K562 (cell line): ENCODE measurements around the gene SLC26A1. TPM values are rescaled to one million over a fixed set of nuclear protein-coding genes. Genes with fewer than 3 reads are reported as not detected.

Source experiments
- ATAC-seq: fragments of 200-7000 bp; cut with Tn5 transposase; 3 replicates; pipeline ENCODE4 v1.9.1; 2020; ENCODE audit warnings: moderate library complexity
- BruUV-seq: library from RNA; stranded (reverse); fragments of 400-500 nt; replicated peaks from 2 replicates; lab custom pipeline; 2021; lab: Mats Ljungman, UMichigan
- CTCF ChIA-PET: fragments of 300-600 bp; formaldehyde crosslinking; extraction: SDS; loops from one replicate; lab custom pipeline; 2021; ENCODE audit warnings: low intra/inter-chr PET ratio; lab: Yijun Ruan, JAX
- POLR2A ChIA-PET: fragments of 300-600, 350-650 bp; sonication (Branson Sonifier 250); formaldehyde crosslinking; extraction: SDS; loops from one replicate; lab custom pipeline; 2021; ENCODE audit warnings: antibody characterized with exemption, inconsistent platforms; lab: Yijun Ruan, JAX
- DNase-seq, 4 experiments: peaks; one replicate each; pipeline versions ENCODE4 v3.0.0 to v3.0.0-alpha.2; 2011 to 2018; ENCODE audit warnings: low spot score in 3 of 4, mixed read lengths in 3 of 4; ENCODE audit errors: extremely low read depth in 1 of 4
- FAIRE-seq: peaks from 2 replicates; lab custom pipeline; 2011; peaks lifted over from hg19 to GRCh38; lab: Jason Lieb, UNC
- H2AFZ ChIP-seq: 2 replicates; pipeline ENCODE4 v1.6.0; 2011; ENCODE audit warnings: low read depth, low read length, control low read depth, inconsistent platforms
- H3K27ac ChIP-seq: fragments of 200-600 bp; 3 replicates; pipeline ENCODE4 v1.8.0; 2011; ENCODE audit warnings: low read depth, mild to moderate bottlenecking, control low read depth, inconsistent platforms, low read length, moderate library complexity, mixed read lengths; ENCODE audit errors: extremely low read depth
- H3K27me3 ChIP-seq, 2 experiments: fragments of 300-600 bp in 1 of 2; 2 replicates in 1 of 2; 3 replicates in 1 of 2; pipeline versions ENCODE4 v1.6.0 to v1.8.0; 2011; ENCODE audit warnings: inconsistent platforms in 2 of 2, low read length in 2 of 2, mild to moderate bottlenecking in 1 of 2, mixed read lengths in 1 of 2, moderate library complexity in 1 of 2; ENCODE audit not compliant: control insufficient read depth in 2 of 2, insufficient read depth in 2 of 2
- H3K36me3 ChIP-seq: fragments of 300-600 bp; 3 replicates; pipeline ENCODE4 v1.8.0; 2011; ENCODE audit warnings: mild to moderate bottlenecking, low read length, inconsistent platforms; ENCODE audit not compliant: control insufficient read depth, insufficient read depth
- H3K4me1 ChIP-seq, 2 experiments: fragments of 200-600 bp in 1 of 2; replicated peaks in 1 of 2; 2 replicates in 1 of 2; 3 replicates in 1 of 2; pipeline versions ENCODE4 v1.5.1 to v1.8.0; 2011; ENCODE audit warnings: inconsistent platforms in 2 of 2, low read length in 2 of 2, mild to moderate bottlenecking in 1 of 2, mixed read lengths in 1 of 2, moderate library complexity in 1 of 2; ENCODE audit not compliant: control insufficient read depth in 2 of 2, insufficient read depth in 2 of 2
- H3K4me2 ChIP-seq: 2 replicates; pipeline ENCODE4 v1.6.1; 2011; ENCODE audit warnings: low read length, control low read depth, inconsistent platforms, mixed read lengths; ENCODE audit not compliant: insufficient read depth
- H3K4me3 ChIP-seq: fragments of 200-600 bp; sonication (generic), shearing (Covaris generic); 2 replicates; pipeline ENCODE4 v1.5.1; 2016; ENCODE audit warnings: control low read depth, inconsistent platforms
- H3K79me2 ChIP-seq: fragments of 200-600 bp; 3 replicates; pipeline ENCODE4 v1.8.0; 2011; ENCODE audit warnings: low read length, inconsistent platforms; ENCODE audit not compliant: control insufficient read depth, insufficient read depth
- H3K9ac ChIP-seq, 2 experiments: 2 replicates each; pipeline versions ENCODE4 v1.6.0 to v1.6.1; 2011; ENCODE audit warnings: low read depth in 2 of 2, low read length in 2 of 2, control low read depth in 1 of 2, inconsistent platforms in 1 of 2, mild to moderate bottlenecking in 1 of 2, mixed read lengths in 1 of 2; ENCODE audit not compliant: insufficient read depth in 1 of 2
- H3K9me1 ChIP-seq: one replicate; pipeline ENCODE4 v1.6.0; 2011; ENCODE audit warnings: inconsistent platforms, mild to moderate bottlenecking, low read length, moderate library complexity; ENCODE audit not compliant: control insufficient read depth, insufficient read depth
- H3K9me3 ChIP-seq: replicated peaks from 2 replicates; pipeline ENCODE4 v1.5.1; 2011; ENCODE audit warnings: low read depth, low read length, inconsistent platforms; ENCODE audit not compliant: control insufficient read depth, insufficient read depth
- H4K20me1 ChIP-seq: replicated peaks from 2 replicates; pipeline ENCODE4 v1.6.1; 2011; ENCODE audit warnings: low read length, inconsistent platforms, mixed read lengths; ENCODE audit not compliant: control insufficient read depth, insufficient read depth
- CHCHD3 ChIP-seq: fragments of 250-450 bp; sonication (Bioruptor Pico); IDR thresholded peaks from 2 replicates; pipeline ENCODE4 v2.1.2; 2022; ENCODE audit warnings: mild to moderate bottlenecking
- EGR1 ChIP-seq: fragments of 450-650 bp; conservative IDR thresholded peaks from 2 replicates; pipeline ENCODE4 v1.6.1; 2017; ENCODE audit warnings: mild to moderate bottlenecking
- FOXP1 ChIP-seq: sonication (generic); formaldehyde crosslinking; IDR thresholded peaks from 2 replicates; pipeline ENCODE4 v1.8.0; 2022; ENCODE audit warnings: mild to moderate bottlenecking, missing genetic modification reagents
- GATAD2B ChIP-seq: fragments of 450-650 bp; IDR thresholded peaks from 2 replicates; pipeline ENCODE4 v1.6.1; 2017; ENCODE audit warnings: mild to moderate bottlenecking, borderline replicate concordance
- KLF1 ChIP-seq: fragments of 450-650 bp; IDR thresholded peaks from 2 replicates; pipeline ENCODE4 v1.6.1; 2016; ENCODE audit warnings: missing genetic modification characterization, missing compliant biosample characterization
- L3MBTL2 ChIP-seq: fragments of 450-650 bp; IDR thresholded peaks from 2 replicates; pipeline ENCODE4 v1.6.1; 2016; ENCODE audit warnings: mild to moderate bottlenecking, moderate library complexity
- MED1 ChIP-seq: sonication (generic); formaldehyde crosslinking; IDR thresholded peaks from 2 replicates; pipeline ENCODE4 v1.8.1; 2023; ENCODE audit warnings: missing genetic modification reagents, borderline replicate concordance
- NONO ChIP-seq, 2 experiments: fragments of 200-400 bp in 1 of 2; fragments of 450-650 bp in 1 of 2; formaldehyde crosslinking in 1 of 2; IDR thresholded peaks; 2 replicates each; pipeline ENCODE4 v1.6.1; 2017; ENCODE audit warnings: low read depth in 2 of 2, mild to moderate bottlenecking in 2 of 2, moderate library complexity in 2 of 2, low read length in 1 of 2
- NRF1 ChIP-seq, 2 experiments: fragments of 450-650 bp; IDR thresholded peaks in 1 of 2; conservative IDR thresholded peaks in 1 of 2; 2 replicates each; pipeline ENCODE4 v1.6.1; 2014; ENCODE audit warnings: mild to moderate bottlenecking in 2 of 2
- PHF20 ChIP-seq: fragments of 450-650 bp; IDR thresholded peaks from 2 replicates; pipeline ENCODE4 v1.6.1; 2018; ENCODE audit not compliant: partially characterized antibody
- PHF8 ChIP-seq: fragments of 200-600 bp; sonication (generic); IDR thresholded peaks from 2 replicates; pipeline ENCODE4 v1.6.1; 2012; ENCODE audit warnings: mixed run types, mild to moderate bottlenecking, inconsistent platforms, low read length, moderate library complexity, borderline replicate concordance
- POLR2G ChIP-seq: fragments of 200-400 bp; formaldehyde crosslinking; IDR thresholded peaks from 2 replicates; pipeline ENCODE4 v1.6.1; 2017; ENCODE audit warnings: low read depth, mild to moderate bottlenecking, antibody characterized with exemption, low read length, moderate library complexity
- RB1 ChIP-seq: fragments of 450-650 bp; IDR thresholded peaks from 2 replicates; pipeline ENCODE4 v1.6.1; 2017; ENCODE audit warnings: low read depth, mild to moderate bottlenecking
- RBFOX2 ChIP-seq: fragments of 200-400 bp; formaldehyde crosslinking; IDR thresholded peaks from 2 replicates; pipeline ENCODE4 v1.6.1; 2017; ENCODE audit warnings: low read depth, mild to moderate bottlenecking, low read length, moderate library complexity
- SAFB ChIP-seq: fragments of 200-400 bp; formaldehyde crosslinking; IDR thresholded peaks from 2 replicates; pipeline ENCODE4 v1.6.1; 2017; ENCODE audit warnings: low read depth, low read length, borderline replicate concordance
- WGBS: fragments of 100-300 bp; shearing (Covaris generic); methylation state at CpG from one replicate; pipeline ENCODE4 v1.1.6; 2016; ENCODE audit warnings: low coverage, mixed read lengths; ENCODE audit not compliant: insufficient coverage; ENCODE audit errors: missing lambda C conversion rate; 5-methylcytosine and 5-hydroxymethylcytosine counted together
- in situ Hi-C: fragments of 300-500 bp; cut with MboI; formaldehyde crosslinking; loops from 4 replicates; pipeline ENCODE4 v1.15.0; 2018; ENCODE audit warnings: inconsistent platforms, mixed read lengths
- intact Hi-C: fragments of 100-400 bp; cut with micrococcal nuclease; formaldehyde crosslinking; loops from 2 replicates; pipeline ENCODE4 v1.14.2; 2022
- polyA plus RNA-seq, 8 experiments: library from polyadenylated mRNA; depleted of rRNA in 4 of 8; stranded (reverse) in 5 of 8; unstranded in 3 of 8; fragments of >200 nt; fragmentation: Nextera tagmentation in 2 of 8; fragmentation: Illumina TruSeq in 1 of 8; extraction: Ambion mirVana in 2 of 8; extraction: Trizol in 1 of 8; gene quantifications; 2 replicates each; pipeline versions ENCODE4 v1.2.1 to v1.2.3, GENCODE V29; 2011 to 2014; ENCODE audit warnings: inconsistent platforms in 1 of 8, missing spikeins in 1 of 8
- total RNA-seq, 7 experiments: library from RNA; depleted of rRNA in 6 of 7; stranded (reverse); fragments of >200 nt in 6 of 7; fragmentation: Illumina TruSeq in 2 of 7; extraction: Trizol in 2 of 7; gene quantifications; 2 replicates each; pipeline versions ENCODE4 v1.2.1 to v1.2.3, GENCODE V29; 2011 to 2021; ENCODE audit warnings: low replicate concordance in 1 of 7
- TF ChIP-seq, protein P1 (sequence below): sonication (generic); formaldehyde crosslinking; IDR thresholded peaks from 2 replicates; pipeline ENCODE4 v1.8.0; 2022; ENCODE audit warnings: missing genetic modification reagents, mild to moderate bottlenecking, moderate library complexity, borderline replicate concordance

Gene SLC26A1
- total and polyA plus RNA-seq, 9 of the 15 experiments (the other 6 are each of a cell fraction or from before 2014, with no cell fraction given) = 0.11 to 4.2 (median 0.95) TPM

DNA sequence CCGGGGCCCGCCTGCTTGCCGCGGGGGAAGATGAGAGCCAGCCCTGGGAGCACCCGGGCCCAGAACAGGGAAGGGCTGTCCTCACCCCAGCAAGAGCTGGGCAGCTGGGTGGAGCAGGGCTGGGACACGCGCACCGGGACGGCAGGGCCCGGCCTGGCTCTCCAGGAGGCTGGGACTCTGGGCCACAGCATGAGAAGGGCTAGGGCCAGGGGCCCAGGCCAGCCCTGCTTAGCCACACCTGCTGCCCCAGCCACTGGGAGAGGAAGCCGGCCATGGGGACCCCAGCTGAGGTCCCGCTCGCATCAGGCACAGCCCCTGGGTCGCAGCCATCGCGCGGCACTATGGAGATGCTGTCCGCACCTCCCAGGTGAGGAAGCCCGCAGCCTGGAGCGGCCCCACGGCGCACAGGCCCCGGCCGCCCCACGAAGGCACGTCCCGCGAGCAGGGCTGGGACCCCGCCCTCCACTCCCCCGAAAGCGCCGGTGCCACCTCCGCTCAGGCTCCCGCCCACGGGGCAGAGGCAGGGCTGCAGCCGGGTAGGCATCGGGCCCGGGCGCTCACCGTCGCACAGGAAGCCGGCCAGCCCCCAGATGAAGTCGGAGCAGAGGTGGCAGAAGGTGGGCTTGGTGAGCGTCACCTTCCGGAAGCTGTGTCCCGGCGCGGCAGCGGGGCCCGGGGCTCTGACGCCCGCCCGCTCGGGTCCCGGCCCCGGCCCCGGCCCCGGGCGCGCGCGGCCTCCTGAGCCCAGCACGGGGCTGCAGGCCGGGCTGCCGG, 20.4 kb downstream of the SLC26A1 start:
- H3K36me3 ChIP-seq = peaks cover 3% of the 10 kb centered on the region; the same call in 1 of the 3 replicates
- peak in 3 of 4 experiments; percentile 43 to 75 (median 74) for DNase-seq
- peaks cover 10% of the 10 kb centered on the region; the same call in 2 of the 3 replicates for H3K79me2 ChIP-seq
- no peak for FAIRE-seq
- no peaks in the 10 kb centered on the region for H3K27me3 ChIP-seq
- 0 out of 2 replicates have a peak overlapping the region, but pooled peaks have one; percentile 45 for H2AFZ ChIP-seq
- TSS peak; percentile 46 for BruUV-seq
- intact Hi-C loops = loop anchor here (2.0 kb wide), 1 partner anchor 42 kb away; no protein-coding TSS in a partner anchor
- H3K4me3 ChIP-seq = peak overlapping the region; percentile 79
- CTCF ChIA-PET = no interaction called here
- 4% methylated on average over 51 of the region's 65 CpGs for WGBS
- H3K9ac ChIP-seq = peak overlapping the region; percentile 64 to 95; a peak in 3 of 4 replicates
- peak overlapping the region; percentile 51; the same call in 2 of the 3 replicates for H3K27ac ChIP-seq
- peak overlapping the region; percentile 79 for H3K4me2 ChIP-seq
- ATAC-seq = peak; percentile 48
- H4K20me1 ChIP-seq = no peaks in the 10 kb centered on the region; the same call in 1 of the 2 replicates
- peaks cover 0 to 67% of the 10 kb centered on the region in 2 experiments; a peak in 4 of 5 replicates for H3K4me1 ChIP-seq
- in situ Hi-C loops = no loop called here
- no peaks in the 10 kb centered on the region for H3K9me3 ChIP-seq
- POLR2A ChIA-PET = interaction anchor here (0.9 kb wide), 1 partner anchor 14 kb away, joined by 3 read pairs; the partner anchor contains the start of gene IDUA
- no peaks in the 10 kb centered on the region for H3K9me1 ChIP-seq
- TF ChIP-seq NRF1 (conservative IDR thresholded peaks at IDR 0.05 in 1 of 2, IDR thresholded peaks at IDR 0.05 in 1 of 2) (peak in 1 of 2 experiments; percentile 18; a peak in 1 of 4 replicates), MED1 (CRISPR knock-in tag) (no peak), GATAD2B (no peak), RBFOX2 (0 out of 2 replicates have a peak, but pooled peaks have one; percentile 18), POLR2G (peak; percentile 34; the same call in 1 of the 2 replicates), RB1 (0 out of 2 replicates have a peak, but pooled peaks have one; percentile 17), PHF8 (peak; percentile 7; the same call in 1 of the 2 replicates), L3MBTL2 (peak; percentile 55), CHCHD3 (no peak), EGR1 (peak; percentile 64), KLF1 (tag) (no peak), PHF20 (peak; percentile 7), NONO (IDR thresholded peaks at IDR 0.05; ENCODE audit: low read depth in 2 of 2, low read length in 1 of 2) (no peak), SAFB (peak; percentile 44; the same call in 1 of the 2 replicates), FOXP1 (peak; percentile 53; the same call in 1 of the 2 replicates)
- TF ChIP-seq, protein P1, sequence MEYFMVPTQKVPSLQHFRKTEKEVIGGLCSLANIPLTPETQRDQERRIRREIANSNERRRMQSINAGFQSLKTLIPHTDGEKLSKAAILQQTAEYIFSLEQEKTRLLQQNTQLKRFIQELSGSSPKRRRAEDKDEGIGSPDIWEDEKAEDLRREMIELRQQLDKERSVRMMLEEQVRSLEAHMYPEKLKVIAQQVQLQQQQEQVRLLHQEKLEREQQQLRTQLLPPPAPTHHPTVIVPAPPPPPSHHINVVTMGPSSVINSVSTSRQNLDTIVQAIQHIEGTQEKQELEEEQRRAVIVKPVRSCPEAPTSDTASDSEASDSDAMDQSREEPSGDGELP = peak; percentile 59; the same call in 1 of the 2 replicates
